Measurements from ENCODE around the gene FKBP10. TPM values are rescaled to one million over a fixed set of nuclear protein-coding genes. Genes with fewer than 3 reads are reported as not detected.
"Not testable (repeated sequence)": the region's sequence is repeated elsewhere in the genome, so short reads cannot be mapped to it uniquely, and the experiment has no call there.

FKBP10 gene
- total RNA-seq, 2 donors from 2014 or later = 10.3 to 12.8 TPM

GRCh38 chr17:41823580-41823979, 10.8 kb downstream of the FKBP10 start:
- H3K36me3 ChIP-seq = no peaks in the 10 kb centered on the region
- no peak for TF ChIP-seq CTCF (IDR thresholded peaks at IDR 0.05)
- DNase-seq = no peak

GRCh38 chr17:41824086-41824485, 11.3 kb downstream of the FKBP10 start:
- no peaks in the 10 kb centered on the region for H3K36me3 ChIP-seq
- intact Hi-C loops (cut with DNase I) = no loop called here
- DNase-seq = no peak

More at GRCh38 chr17:41823580-41823979, 10.8 kb downstream of the FKBP10 start:
- intact Hi-C loops (cut with DNase I) = no loop called here
- no peak overlapping the region for H3K9ac ChIP-seq (ENCODE audit: low read depth in 2 of 2, low read length in 2 of 2)
- H3K4me1 ChIP-seq = no peaks in the 10 kb centered on the region
- H3K27ac ChIP-seq = no peak overlapping the region
- H3K9me3 ChIP-seq = no peaks in the 10 kb centered on the region
- H3K4me3 ChIP-seq = no peak overlapping the region
- H3K27me3 ChIP-seq = no peaks in the 10 kb centered on the region

DNA sequence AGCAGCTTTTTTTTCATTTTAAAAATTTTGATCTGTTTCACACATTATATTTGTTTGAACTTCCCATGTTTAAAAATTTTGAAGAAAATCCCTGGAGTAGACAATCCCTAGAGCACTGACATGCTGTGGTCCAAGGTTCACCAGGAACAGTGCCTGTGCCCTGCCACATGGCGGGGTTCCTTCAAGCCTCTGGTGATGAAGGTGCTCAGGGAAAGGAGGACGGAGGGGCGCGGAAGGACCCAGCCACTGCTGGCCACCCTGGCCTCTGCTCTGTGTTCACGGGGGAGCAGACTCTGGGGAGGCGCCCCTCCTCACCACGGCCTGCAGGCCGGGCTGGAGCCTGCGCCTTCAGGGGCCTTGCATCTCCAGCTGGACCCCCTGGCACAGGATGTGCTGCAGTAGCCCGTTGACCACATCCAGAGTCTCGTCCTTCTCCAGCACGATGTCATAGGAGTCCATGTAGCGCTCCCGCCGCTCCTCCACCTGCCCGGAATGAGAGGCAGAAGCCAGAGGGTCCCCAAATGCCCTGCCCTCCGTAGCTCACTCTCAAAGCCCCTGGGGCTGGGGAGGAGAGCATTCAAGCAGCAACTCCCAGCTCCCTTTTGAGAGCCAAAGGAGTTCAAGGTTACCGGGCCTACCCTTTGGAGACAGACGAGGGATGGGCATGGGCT, 12.5 kb downstream of the FKBP10 start:
- intact Hi-C loops (cut with DNase I) = no loop called here
- Histone ChIP-seq H3K9me3 (no peaks in the 10 kb centered on the region), H3K4me3 (no peak overlapping the region), H3K9ac (ENCODE audit: low read depth in 2 of 2, low read length in 2 of 2) (no peak overlapping the region), H3K27ac (no peak overlapping the region), H3K27me3 (no peaks in the 10 kb centered on the region), H3K4me1 (no peaks in the 10 kb centered on the region), H3K36me3 (no peaks in the 10 kb centered on the region)
- no peak for TF ChIP-seq CTCF (IDR thresholded peaks at IDR 0.05)
- no peak for DNase-seq

More at GRCh38 chr17:41824086-41824485, 11.3 kb downstream of the FKBP10 start:
- no peak overlapping the region for H3K27ac ChIP-seq
- no peak overlapping the region for H3K4me3 ChIP-seq
- TF ChIP-seq CTCF (IDR thresholded peaks at IDR 0.05) = no peak
- no peak overlapping the region for H3K9ac ChIP-seq (ENCODE audit: low read depth in 2 of 2, low read length in 2 of 2)
- H3K27me3 ChIP-seq = no peaks in the 10 kb centered on the region
- no peaks in the 10 kb centered on the region for H3K4me1 ChIP-seq
- no peaks in the 10 kb centered on the region for H3K9me3 ChIP-seq

DNA sequence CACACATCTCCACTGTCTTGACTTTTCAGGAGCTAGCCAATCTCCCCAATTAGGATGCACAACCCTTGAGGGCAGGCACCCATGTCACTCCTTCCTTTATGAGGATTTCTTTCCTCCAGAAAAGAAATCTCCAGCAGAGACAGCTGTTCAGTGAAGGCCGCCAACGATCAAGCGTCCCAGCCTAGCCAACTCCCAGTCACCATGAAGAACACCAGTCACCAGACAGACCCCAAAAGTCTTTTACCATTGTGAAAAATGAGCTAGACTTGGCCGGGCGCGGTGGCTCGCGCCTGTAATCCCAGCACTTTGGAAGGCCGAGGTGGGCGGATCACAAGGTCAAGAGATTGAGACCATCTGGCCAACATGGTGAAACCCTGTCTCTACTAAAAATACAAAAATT, 17.2 kb downstream of the FKBP10 start:
- H3K36me3 ChIP-seq; H3K9me3 ChIP-seq; H3K9ac ChIP-seq (ENCODE audit: low read depth in 2 of 2, low read length in 2 of 2); H3K27ac ChIP-seq; intact Hi-C loops (cut with DNase I); H3K27me3 ChIP-seq; H3K4me1 ChIP-seq; H3K4me3 ChIP-seq; DNase-seq: not testable (repeated sequence)

DNA sequence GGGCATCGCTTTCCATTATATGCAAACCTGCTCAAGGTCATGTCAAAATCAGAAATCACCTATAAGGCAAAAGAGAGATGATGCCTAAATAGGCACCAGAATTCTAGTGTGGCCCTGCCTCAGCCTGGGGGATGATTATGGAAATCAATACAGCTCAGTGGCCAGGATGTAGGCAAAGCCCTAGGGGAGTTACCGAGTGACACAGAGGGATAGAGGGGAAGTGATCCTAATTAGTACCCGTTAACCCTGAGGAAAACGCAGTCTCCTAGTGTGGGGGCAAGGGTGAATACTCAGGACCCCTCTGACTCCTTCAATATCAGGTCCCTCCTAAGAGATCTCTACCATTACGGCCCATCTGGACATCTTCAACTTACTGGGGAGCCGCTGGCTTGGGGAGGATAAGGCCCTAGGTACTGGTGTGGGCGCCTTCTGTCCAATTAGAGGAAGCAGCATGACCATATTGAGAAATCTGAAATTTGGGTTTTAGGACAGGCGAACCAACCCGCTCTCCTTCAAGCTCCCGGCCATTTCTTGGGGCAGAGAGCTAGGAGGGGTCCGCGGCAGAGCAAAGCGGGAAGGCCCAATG, 22.5 kb downstream of the FKBP10 start:
- no peak for TF ChIP-seq CTCF (IDR thresholded peaks at IDR 0.05)
- intact Hi-C loops (cut with DNase I) = no loop called here
- peak overlapping the region; percentile 93 for H3K4me3 ChIP-seq
- H3K9ac ChIP-seq (ENCODE audit: low read depth in 2 of 2, low read length in 2 of 2) = peak overlapping the region; percentile 53 to 87
- no peak for DNase-seq
- H3K9me3 ChIP-seq = no peaks in the 10 kb centered on the region
- H3K4me1 ChIP-seq = no peaks in the 10 kb centered on the region
- no peaks in the 10 kb centered on the region for H3K36me3 ChIP-seq
- no peaks in the 10 kb centered on the region for H3K27me3 ChIP-seq
- H3K27ac ChIP-seq = peak overlapping the region; percentile 50
